A549 (cell line): ENCODE measurements around the gene TMEM53. TPM values are rescaled to one million over a fixed set of nuclear protein-coding genes. Genes with fewer than 3 reads are reported as not detected.

ENCODE experiments used
- ATAC-seq, 2 experiments: fragments of 200-7000 bp in 1 of 2; fragments of >200 bp in 1 of 2; cut with Nextera tagmentation in 1 of 2; cut with Tn5 transposase in 1 of 2; 3 replicates each; pipeline versions ENCODE4 v1.8.0 to v1.9.1; 2018 to 2020; ENCODE audit warnings: mild to moderate bottlenecking in 1 of 2, moderate library complexity in 1 of 2
- CTCF ChIA-PET: fragments of 300-600 bp; sonication (Branson Sonifier 250); formaldehyde crosslinking; extraction: SDS; loops from one replicate; lab custom pipeline; 2021; ENCODE audit warnings: antibody characterized with exemption, inconsistent platforms; lab: Yijun Ruan, JAX
- POLR2A ChIA-PET: fragments of 350-600 bp; formaldehyde crosslinking; extraction: SDS; loops from one replicate; lab custom pipeline; 2021; ENCODE audit warnings: antibody characterized with exemption, inconsistent platforms; lab: Yijun Ruan, JAX
- DNase-seq, 2 experiments: peaks; one replicate each; pipeline versions ENCODE4 v3.0.0 to v3.0.0-alpha.2; 2011 to 2016; ENCODE audit warnings: low read depth in 1 of 2, low spot score in 1 of 2
- FAIRE-seq: peaks from 2 replicates; lab custom pipeline; 2011; peaks lifted over from hg19 to GRCh38; lab: Jason Lieb, UNC
- H3K27ac ChIP-seq, 2 experiments: fragments of >200 bp; sonication (Bioruptor Twin); formaldehyde crosslinking; 3 replicates each; pipeline ENCODE4 v1.5.1; 2016 to 2017
- H3K4me1 ChIP-seq: fragments of >200 bp; sonication (Bioruptor Twin); formaldehyde crosslinking; 3 replicates; pipeline ENCODE4 v1.6.1; 2016
- H3K4me2 ChIP-seq: fragments of >200 bp; sonication (Bioruptor Twin); formaldehyde crosslinking; 3 replicates; pipeline ENCODE4 v1.6.1; 2016
- H3K4me3 ChIP-seq: fragments of >200 bp; sonication (Bioruptor Twin); formaldehyde crosslinking; 3 replicates; pipeline ENCODE4 v1.5.1; 2016
- H3K9me3 ChIP-seq: fragments of >200 bp; sonication (Bioruptor Twin); formaldehyde crosslinking; 3 replicates; pipeline ENCODE4 v1.6.1; 2016
- CHD2 ChIP-seq: fragments of 150-350 bp; IDR thresholded peaks from 2 replicates; pipeline ENCODE4 v1.6.1; 2014; ENCODE audit warnings: low read length; ENCODE audit not compliant: partially characterized antibody
- ESRRA ChIP-seq: fragments of 150-350 bp; IDR thresholded peaks from 2 replicates; pipeline ENCODE4 v1.6.1; 2014; ENCODE audit warnings: mild to moderate bottlenecking, low read length, borderline replicate concordance
- JUNB ChIP-seq: fragments of >200 bp; sonication (Bioruptor Twin); formaldehyde crosslinking; IDR thresholded peaks from 2 replicates; pipeline ENCODE4 v1.6.1; 2016
- MAZ ChIP-seq: fragments of 150-350 bp; IDR thresholded peaks from 2 replicates; pipeline ENCODE4 v1.6.1; 2014; ENCODE audit warnings: antibody characterized with exemption, low read depth, low read length, borderline replicate concordance
- NPAS2 ChIP-seq: fragments of 250-450 bp; sonication (Bioruptor Pico); IDR thresholded peaks from 2 replicates; pipeline ENCODE4 v1.8.0; 2022; ENCODE audit warnings: mild to moderate bottlenecking, moderate library complexity, borderline replicate concordance
- PHF8 ChIP-seq: fragments of 200-600 bp; sonication (generic); IDR thresholded peaks from 2 replicates; pipeline ENCODE4 v1.6.1; 2016; ENCODE audit warnings: low read depth, mild to moderate bottlenecking, antibody characterized with exemption, moderate library complexity, borderline replicate concordance
- SMC3 ChIP-seq: fragments of >200 bp; sonication (Bioruptor Twin); formaldehyde crosslinking; IDR thresholded peaks from 3 replicates; pipeline ENCODE4 v1.6.1; 2018; ENCODE audit warnings: inconsistent platforms
- TP53 ChIP-seq: fragments of 250-450 bp; sonication (Bioruptor Pico); IDR thresholded peaks from 2 replicates; pipeline ENCODE4 v1.5.0; 2021; ENCODE audit warnings: mild to moderate bottlenecking, moderate library complexity
- WGBS: methylation state at CpG from one replicate; pipeline ENCODE4 v1.1.6; 2017; ENCODE audit errors: missing lambda C conversion rate; 5-methylcytosine and 5-hydroxymethylcytosine counted together
- polyA plus RNA-seq, 4 experiments: library from polyadenylated mRNA; depleted of rRNA in 3 of 4; stranded (reverse); fragments of >200 nt; fragmentation: RNase III in 1 of 4; extraction: RNeasy Plus Mini Kit Qiagen cat#74134 plus additional on column Dnase treatment in 1 of 4; gene quantifications; 2 replicates in 3 of 4; 3 replicates in 1 of 4; pipeline ENCODE4 v1.2.3, GENCODE V29; 2011 to 2017
- TF ChIP-seq, protein P1 (sequence below): fragments of 450-650 bp; IDR thresholded peaks from 2 replicates; pipeline ENCODE4 v1.6.1; 2014; ENCODE audit warnings: antibody characterized with exemption
- TF ChIP-seq, protein P2 (sequence below): fragments of 250-450 bp; sonication (Bioruptor Pico); IDR thresholded peaks from 2 replicates; pipeline ENCODE4 v1.5.0; 2021; ENCODE audit warnings: mild to moderate bottlenecking, moderate library complexity, borderline replicate concordance
- TF ChIP-seq, protein P3 (sequence below): IDR thresholded peaks from 2 replicates; pipeline ENCODE4 v1.6.1; 2012
- TF ChIP-seq, protein P4 (sequence below): fragments of 200-600 bp; sonication (generic); IDR thresholded peaks from 2 replicates; pipeline ENCODE4 v1.6.1; 2016; ENCODE audit warnings: antibody characterized with exemption, mild to moderate bottlenecking, moderate library complexity
- TF ChIP-seq, protein P5 (sequence below): IDR thresholded peaks from 2 replicates; pipeline ENCODE4 v1.6.1; 2012

Gene TMEM53
- polyA plus RNA-seq, 2 of the 4 experiments (the other 2 are of a cell fraction) = 6.2 to 8.0 TPM

DNA sequence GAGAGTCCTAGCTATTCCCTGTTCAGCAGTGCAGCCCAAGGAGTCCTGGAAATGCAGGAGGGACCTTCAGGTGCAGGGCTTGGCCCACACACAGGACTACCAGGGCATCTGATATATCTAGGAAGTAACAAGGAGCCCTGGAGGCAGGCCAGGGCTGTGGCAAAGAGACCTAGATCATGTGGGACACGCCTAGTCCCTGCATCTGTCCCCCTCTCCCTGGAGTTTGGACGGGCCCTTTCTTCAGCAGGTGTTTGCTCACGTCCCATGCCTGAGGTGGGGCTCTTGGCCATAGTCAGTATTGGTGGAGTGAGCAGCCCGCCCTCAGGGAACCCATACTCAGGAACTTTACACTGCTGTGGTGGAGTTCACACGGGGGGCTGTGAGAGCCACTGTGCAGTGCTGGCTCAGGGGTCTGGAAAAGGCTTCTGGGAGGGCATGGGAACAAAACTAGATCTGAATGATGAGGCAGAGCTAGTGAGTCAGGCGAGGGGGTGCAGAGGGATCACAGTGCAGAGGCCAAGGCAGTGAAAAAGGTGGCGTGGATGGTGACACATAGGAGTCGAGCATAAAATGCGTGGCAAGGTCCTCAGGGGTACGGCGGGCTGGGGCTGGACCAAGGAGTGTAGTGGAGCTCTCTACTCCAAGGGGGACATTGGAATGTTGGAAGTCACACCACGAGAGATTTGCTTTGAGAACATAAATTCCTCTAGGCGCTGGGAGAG lies 25.6 kb downstream of the TMEM53 start:
- 92% methylated on average over 8 of the region's 13 CpGs for WGBS
- no peak for FAIRE-seq
- no peak overlapping the region for H3K27ac ChIP-seq
- no peak for ATAC-seq
- H3K4me2 ChIP-seq = no peak overlapping the region
- no peak for DNase-seq
- TF ChIP-seq TP53 (no peak), SMC3 (no peak), CHD2 (no peak), NPAS2 (CRISPR knock-in tag) (no peak)
- TF ChIP-seq, protein P1, sequence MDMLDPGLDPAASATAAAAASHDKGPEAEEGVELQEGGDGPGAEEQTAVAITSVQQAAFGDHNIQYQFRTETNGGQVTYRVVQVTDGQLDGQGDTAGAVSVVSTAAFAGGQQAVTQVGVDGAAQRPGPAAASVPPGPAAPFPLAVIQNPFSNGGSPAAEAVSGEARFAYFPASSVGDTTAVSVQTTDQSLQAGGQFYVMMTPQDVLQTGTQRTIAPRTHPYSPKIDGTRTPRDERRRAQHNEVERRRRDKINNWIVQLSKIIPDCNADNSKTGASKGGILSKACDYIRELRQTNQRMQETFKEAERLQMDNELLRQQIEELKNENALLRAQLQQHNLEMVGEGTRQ = no peak
- TF ChIP-seq, protein P2, sequence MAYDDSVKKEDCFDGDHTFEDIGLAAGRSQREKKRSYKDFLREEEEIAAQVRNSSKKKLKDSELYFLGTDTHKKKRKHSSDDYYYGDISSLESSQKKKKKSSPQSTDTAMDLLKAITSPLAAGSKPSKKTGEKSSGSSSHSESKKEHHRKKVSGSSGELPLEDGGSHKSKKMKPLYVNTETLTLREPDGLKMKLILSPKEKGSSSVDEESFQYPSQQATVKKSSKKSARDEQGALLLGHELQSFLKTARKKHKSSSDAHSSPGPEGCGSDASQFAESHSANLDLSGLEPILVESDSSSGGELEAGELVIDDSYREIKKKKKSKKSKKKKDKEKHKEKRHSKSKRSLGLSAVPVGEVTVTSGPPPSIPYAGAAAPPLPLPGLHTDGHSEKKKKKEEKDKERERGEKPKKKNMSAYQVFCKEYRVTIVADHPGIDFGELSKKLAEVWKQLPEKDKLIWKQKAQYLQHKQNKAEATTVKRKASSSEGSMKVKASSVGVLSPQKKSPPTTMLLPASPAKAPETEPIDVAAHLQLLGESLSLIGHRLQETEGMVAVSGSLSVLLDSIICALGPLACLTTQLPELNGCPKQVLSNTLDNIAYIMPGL (CRISPR knock-in tag) = no peak
- TF ChIP-seq, protein P3, sequence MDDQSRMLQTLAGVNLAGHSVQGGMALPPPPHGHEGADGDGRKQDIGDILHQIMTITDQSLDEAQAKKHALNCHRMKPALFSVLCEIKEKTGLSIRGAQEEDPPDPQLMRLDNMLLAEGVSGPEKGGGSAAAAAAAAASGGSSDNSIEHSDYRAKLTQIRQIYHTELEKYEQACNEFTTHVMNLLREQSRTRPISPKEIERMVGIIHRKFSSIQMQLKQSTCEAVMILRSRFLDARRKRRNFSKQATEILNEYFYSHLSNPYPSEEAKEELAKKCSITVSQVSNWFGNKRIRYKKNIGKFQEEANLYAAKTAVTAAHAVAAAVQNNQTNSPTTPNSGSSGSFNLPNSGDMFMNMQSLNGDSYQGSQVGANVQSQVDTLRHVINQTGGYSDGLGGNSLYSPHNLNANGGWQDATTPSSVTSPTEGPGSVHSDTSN = no peak
- TF ChIP-seq, protein P4, sequence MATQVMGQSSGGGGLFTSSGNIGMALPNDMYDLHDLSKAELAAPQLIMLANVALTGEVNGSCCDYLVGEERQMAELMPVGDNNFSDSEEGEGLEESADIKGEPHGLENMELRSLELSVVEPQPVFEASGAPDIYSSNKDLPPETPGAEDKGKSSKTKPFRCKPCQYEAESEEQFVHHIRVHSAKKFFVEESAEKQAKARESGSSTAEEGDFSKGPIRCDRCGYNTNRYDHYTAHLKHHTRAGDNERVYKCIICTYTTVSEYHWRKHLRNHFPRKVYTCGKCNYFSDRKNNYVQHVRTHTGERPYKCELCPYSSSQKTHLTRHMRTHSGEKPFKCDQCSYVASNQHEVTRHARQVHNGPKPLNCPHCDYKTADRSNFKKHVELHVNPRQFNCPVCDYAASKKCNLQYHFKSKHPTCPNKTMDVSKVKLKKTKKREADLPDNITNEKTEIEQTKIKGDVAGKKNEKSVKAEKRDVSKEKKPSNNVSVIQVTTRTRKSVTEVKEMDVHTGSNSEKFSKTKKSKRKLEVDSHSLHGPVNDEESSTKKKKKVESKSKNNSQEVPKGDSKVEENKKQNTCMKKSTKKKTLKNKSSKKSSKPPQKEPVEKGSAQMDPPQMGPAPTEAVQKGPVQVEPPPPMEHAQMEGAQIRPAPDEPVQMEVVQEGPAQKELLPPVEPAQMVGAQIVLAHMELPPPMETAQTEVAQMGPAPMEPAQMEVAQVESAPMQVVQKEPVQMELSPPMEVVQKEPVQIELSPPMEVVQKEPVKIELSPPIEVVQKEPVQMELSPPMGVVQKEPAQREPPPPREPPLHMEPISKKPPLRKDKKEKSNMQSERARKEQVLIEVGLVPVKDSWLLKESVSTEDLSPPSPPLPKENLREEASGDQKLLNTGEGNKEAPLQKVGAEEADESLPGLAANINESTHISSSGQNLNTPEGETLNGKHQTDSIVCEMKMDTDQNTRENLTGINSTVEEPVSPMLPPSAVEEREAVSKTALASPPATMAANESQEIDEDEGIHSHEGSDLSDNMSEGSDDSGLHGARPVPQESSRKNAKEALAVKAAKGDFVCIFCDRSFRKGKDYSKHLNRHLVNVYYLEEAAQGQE = no peak
- TF ChIP-seq, all 56 proteins: peak for 0
- ChIA-PET POLR2A (no interaction called here), CTCF (interaction anchor here (0.6 to 5.6 kb wide), 3 partner anchors 11 to 431 kb away, joined by 3 to 119 read pairs (median 3); no protein-coding TSS in a partner anchor)
- Histone ChIP-seq H3K4me3 (no peak overlapping the region), H3K9me3 (no peaks in the 10 kb centered on the region), H3K4me1 (no peaks in the 10 kb centered on the region)

DNA sequence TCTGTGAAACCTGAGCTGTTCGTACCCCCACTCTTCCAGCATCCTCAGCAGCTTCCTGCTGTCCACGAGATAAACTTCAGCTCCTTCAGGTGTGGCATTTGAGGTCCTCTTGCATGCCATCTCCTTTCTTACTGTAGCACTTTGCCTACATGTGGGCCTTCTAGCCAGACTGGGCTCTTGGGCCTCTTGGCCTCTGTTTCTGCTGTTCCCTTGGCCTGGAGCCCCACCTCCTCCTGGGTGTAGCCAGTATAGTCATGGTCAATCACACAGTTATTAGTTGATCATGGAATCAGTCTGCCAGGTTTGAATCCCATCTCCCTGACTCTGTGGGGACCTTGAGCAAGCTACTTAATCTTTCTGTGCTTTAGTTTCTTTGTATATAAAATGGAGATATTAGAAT lies 26.4 kb downstream of the TMEM53 start:
- Histone ChIP-seq H3K9me3 (no peaks in the 10 kb centered on the region), H3K4me2 (no peak overlapping the region), H3K4me3 (no peak overlapping the region), H3K4me1 (no peaks in the 10 kb centered on the region), H3K27ac (no peak overlapping the region)
- FAIRE-seq = no peak
- ChIA-PET CTCF (interaction anchor here (1.4 to 1.5 kb wide), 2 partner anchors 11 to 431 kb away, joined by 3 to 4 read pairs; no protein-coding TSS in a partner anchor), POLR2A (no interaction called here)
- DNase-seq = no peak
- 88% methylated on average over 2 of the region's 2 CpGs for WGBS
- TF ChIP-seq ESRRA = no peak
- TF ChIP-seq PHF8 = no peak
- TF ChIP-seq MAZ = no peak
- TF ChIP-seq, protein P5, sequence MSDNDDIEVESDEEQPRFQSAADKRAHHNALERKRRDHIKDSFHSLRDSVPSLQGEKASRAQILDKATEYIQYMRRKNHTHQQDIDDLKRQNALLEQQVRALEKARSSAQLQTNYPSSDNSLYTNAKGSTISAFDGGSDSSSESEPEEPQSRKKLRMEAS = no peak
- no peak for TF ChIP-seq JUNB
- TF ChIP-seq, protein P3 = no peak
- ATAC-seq = no peak
